T-helper 17 cell (primary cell): ENCODE measurements around the gene SZT2. TPM values are rescaled to one million over a fixed set of nuclear protein-coding genes. Genes with fewer than 3 reads are reported as not detected.
"Not testable (repeated sequence)": the region's sequence is repeated elsewhere in the genome, so short reads cannot be mapped to it uniquely, and the experiment has no call there.

Source experiments
- ATAC-seq: fragments of 150-1000 bp; cut with Tn5 transposase; 2 replicates; pipeline ENCODE4 v1.10.0; 2021; ENCODE audit warnings: mild to moderate bottlenecking, moderate library complexity
- DNase-seq, 3 donors: peaks; one replicate each; pipeline versions ENCODE4 v3.0.0 to v3.0.0-alpha.2; 2020 to 2021
- H3K9me3 ChIP-seq: one replicate; pipeline ENCODE4 v1.7.0; 2013; ENCODE audit warnings: low read length, mild to moderate bottlenecking; ENCODE audit not compliant: control insufficient read depth, poor library complexity, severe bottlenecking
- H3K27ac Mint-ChIP-seq: one replicate; pipeline ENCODE4 v1.8.0; 2022; ENCODE audit warnings: mild to moderate bottlenecking, moderate library complexity, mixed read lengths
- H3K27me3 Mint-ChIP-seq: one replicate; pipeline ENCODE4 v1.8.0; 2022; ENCODE audit warnings: mixed read lengths
- H3K36me3 Mint-ChIP-seq: one replicate; pipeline ENCODE4 v1.8.0; 2022; ENCODE audit warnings: low read depth, mixed read lengths
- H3K4me1 Mint-ChIP-seq: one replicate; pipeline ENCODE4 v1.8.0; 2022; ENCODE audit warnings: mild to moderate bottlenecking, mixed read lengths
- H3K4me3 Mint-ChIP-seq: one replicate; pipeline ENCODE4 v1.8.0; 2022; ENCODE audit warnings: mild to moderate bottlenecking, moderate library complexity, mixed read lengths
- total RNA-seq, 4 donors: library from RNA in 2 of 4; stranded (reverse) in 2 of 4; gene quantifications; one replicate each; pipeline ENCODE4 v1.2.3 and lab custom pipeline; 2022 to 2026

The SZT2 gene
- total RNA-seq, 2 donors from 2014 or later: 87.0 to 92.1 TPM

DNA sequence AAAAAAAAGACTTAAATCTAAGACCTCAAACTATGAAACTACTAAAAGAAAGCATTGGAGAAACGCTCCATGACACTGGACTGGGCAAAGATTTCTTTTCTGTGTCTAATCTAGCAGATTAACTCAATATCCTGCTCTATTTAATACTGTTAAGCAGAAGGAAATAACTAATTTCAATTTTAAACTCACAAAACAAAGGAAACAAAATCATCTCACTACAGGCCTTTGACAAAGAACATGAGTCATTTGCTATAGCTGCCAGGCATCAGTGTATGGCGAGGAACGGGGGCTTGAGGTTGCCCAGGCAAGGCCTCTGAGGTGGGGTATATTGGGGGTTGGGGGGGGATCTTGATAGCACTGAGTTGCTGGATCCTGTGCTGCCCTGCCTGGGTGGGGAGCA, 20.9 kb downstream of the SZT2 start:
- DNase-seq: no peak
- Mint-ChIP-seq H3K36me3 (peaks cover 13% of the 10 kb centered on the region), H3K27ac (no peak overlapping the region), H3K4me1 (peaks cover 21% of the 10 kb centered on the region), H3K27me3 (no peaks in the 10 kb centered on the region), H3K4me3 (no peak overlapping the region)
- ATAC-seq: no peak
- H3K9me3 ChIP-seq: no peaks in the 10 kb centered on the region

- not testable (repeated sequence) for H3K36me3 Mint-ChIP-seq, H3K9me3 ChIP-seq, H3K27me3 Mint-ChIP-seq, DNase-seq, H3K4me3 Mint-ChIP-seq, ATAC-seq
- H3K27ac Mint-ChIP-seq: peak overlapping the region; percentile 74
- H3K4me1 Mint-ChIP-seq: peaks cover 13% of the 10 kb centered on the region
These were observed 23.7 kb downstream of the SZT2 start for GRCh38 chr1:43413426-43413825.

GRCh38 chr1:43414634-43415223, 25.0 kb downstream of the SZT2 start:
- ATAC-seq: peak; percentile 89
- peak overlapping the region; percentile 86 for H3K27ac Mint-ChIP-seq
- H3K27me3 Mint-ChIP-seq: no peaks in the 10 kb centered on the region
- H3K4me1 Mint-ChIP-seq: peaks cover 9% of the 10 kb centered on the region
- no peaks in the 10 kb centered on the region for H3K9me3 ChIP-seq
- H3K36me3 Mint-ChIP-seq: peaks cover 5% of the 10 kb centered on the region
- peak; percentile 34 to 54 (median 37) for DNase-seq
- H3K4me3 Mint-ChIP-seq: no peak overlapping the region

DNA sequence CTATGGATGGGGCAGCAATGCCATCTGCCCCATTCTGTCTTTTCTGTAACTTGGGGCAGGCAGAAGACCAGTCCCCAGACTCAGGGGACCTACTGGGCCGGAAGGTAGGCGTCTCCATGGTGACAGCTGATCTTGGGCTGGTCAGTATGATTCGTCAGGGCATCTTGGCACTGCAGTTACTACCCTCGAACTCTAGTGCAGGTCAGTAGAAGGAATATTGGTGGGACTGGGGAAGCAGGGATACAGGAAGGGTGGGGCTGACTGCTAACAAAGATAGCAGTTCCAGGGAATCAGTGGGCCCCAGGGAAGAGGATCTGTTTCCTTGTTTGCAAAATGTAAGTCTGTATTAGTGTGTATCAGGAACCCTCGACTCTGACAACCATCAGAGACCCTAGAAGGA, 26.2 kb downstream of the SZT2 start:
- no peak for ATAC-seq
- no peak overlapping the region for H3K4me3 Mint-ChIP-seq
- H3K9me3 ChIP-seq: no peaks in the 10 kb centered on the region
- H3K27me3 Mint-ChIP-seq: no peaks in the 10 kb centered on the region
- peaks cover 6% of the 10 kb centered on the region for H3K36me3 Mint-ChIP-seq
- peaks cover 7% of the 10 kb centered on the region for H3K4me1 Mint-ChIP-seq
- no peak overlapping the region for H3K27ac Mint-ChIP-seq
- DNase-seq: no peak

DNA sequence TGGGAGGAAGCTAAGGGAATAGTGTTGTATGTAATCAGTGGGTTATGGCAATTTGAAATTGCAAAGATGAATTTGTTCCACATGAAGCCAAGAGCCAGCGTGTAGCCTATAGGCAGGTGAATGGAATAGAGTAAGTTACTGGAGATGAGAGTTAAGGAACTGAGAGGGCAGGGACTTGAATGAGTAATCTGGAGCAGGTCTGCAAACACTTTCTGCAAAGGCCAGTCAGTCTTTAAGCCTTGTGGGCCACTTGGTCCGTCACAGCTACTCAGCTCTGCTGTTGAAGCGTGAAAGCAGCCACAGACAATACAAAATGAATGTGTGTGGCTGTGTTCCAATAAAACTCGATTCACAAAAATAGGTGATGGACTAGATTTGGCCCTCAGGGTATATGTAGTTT, 29.2 kb downstream of the SZT2 start:
- Mint-ChIP-seq H3K27me3 (no peaks in the 10 kb centered on the region), H3K4me3 (no peak overlapping the region)

GRCh38 chr1:43419627-43420425, 30.1 kb downstream of the SZT2 start:
- ATAC-seq (no peak), DNase-seq (no peak)
- Mint-ChIP-seq H3K27me3 (no peaks in the 10 kb centered on the region), H3K36me3 (peaks cover 11% of the 10 kb centered on the region), H3K4me1 (peaks cover 7% of the 10 kb centered on the region), H3K27ac (no peak overlapping the region), H3K4me3 (no peak overlapping the region)
- H3K9me3 ChIP-seq: no peaks in the 10 kb centered on the region

More for the DNA sequence above, 29.2 kb downstream of the SZT2 start:
- DNase-seq: no peak
- H3K9me3 ChIP-seq: no peaks in the 10 kb centered on the region
- Mint-ChIP-seq H3K36me3 (peaks cover 13% of the 10 kb centered on the region), H3K27ac (no peak overlapping the region), H3K4me1 (peaks cover 11% of the 10 kb centered on the region)
- no peak for ATAC-seq

- peaks cover 4% of the 10 kb centered on the region for H3K4me1 Mint-ChIP-seq
- DNase-seq (no peak), ATAC-seq (no peak)
- no peaks in the 10 kb centered on the region for H3K9me3 ChIP-seq
- H3K27ac Mint-ChIP-seq: no peak overlapping the region
- peaks cover 11% of the 10 kb centered on the region for H3K36me3 Mint-ChIP-seq
- H3K4me3 Mint-ChIP-seq: no peak overlapping the region
- no peaks in the 10 kb centered on the region for H3K27me3 Mint-ChIP-seq
These were observed 31.2 kb downstream of the SZT2 start for GRCh38 chr1:43420874-43421273.

GRCh38 chr1:43421396-43421795, 31.7 kb downstream of the SZT2 start:
- Mint-ChIP-seq H3K36me3 (peaks cover 11% of the 10 kb centered on the region), H3K27ac (no peak overlapping the region), H3K4me3 (no peak overlapping the region), H3K27me3 (no peaks in the 10 kb centered on the region), H3K4me1 (peaks cover 4% of the 10 kb centered on the region)
- H3K9me3 ChIP-seq: no peaks in the 10 kb centered on the region
- ATAC-seq: no peak
- DNase-seq: no peak

GRCh38 chr1:43421976-43422750, 32.5 kb downstream of the SZT2 start:
- Mint-ChIP-seq H3K27ac (peak overlapping the region; percentile 80), H3K4me3 (no peak overlapping the region), H3K36me3 (peaks cover 15% of the 10 kb centered on the region), H3K4me1 (peaks cover 6% of the 10 kb centered on the region), H3K27me3 (no peaks in the 10 kb centered on the region)
- no peak for ATAC-seq
- H3K9me3 ChIP-seq: no peaks in the 10 kb centered on the region
- no peak for DNase-seq

GRCh38 chr1:43422995-43423671, 33.4 kb downstream of the SZT2 start:
- H3K36me3 Mint-ChIP-seq: peaks cover 15% of the 10 kb centered on the region
- peaks cover 6% of the 10 kb centered on the region for H3K4me1 Mint-ChIP-seq
- no peaks in the 10 kb centered on the region for H3K27me3 Mint-ChIP-seq
- DNase-seq (no peak), ATAC-seq (no peak)
- H3K4me3 Mint-ChIP-seq: peak overlapping the region; percentile 67
- H3K27ac Mint-ChIP-seq: peak overlapping the region; percentile 80
- no peaks in the 10 kb centered on the region for H3K9me3 ChIP-seq

GRCh38 chr1:43423672-43424550, 34.2 kb downstream of the SZT2 start:
- Mint-ChIP-seq H3K27me3 (no peaks in the 10 kb centered on the region), H3K36me3 (peaks cover 15% of the 10 kb centered on the region), H3K4me1 (peaks cover 6% of the 10 kb centered on the region), H3K4me3 (peak overlapping the region; percentile 67), H3K27ac (no peak overlapping the region)
- DNase-seq (no peak), ATAC-seq (no peak)
- H3K9me3 ChIP-seq: no peaks in the 10 kb centered on the region

GRCh38 chr1:43425045-43425444, 35.3 kb downstream of the SZT2 start:
- no peaks in the 10 kb centered on the region for H3K9me3 ChIP-seq
- H3K4me1 Mint-ChIP-seq: peaks cover 6% of the 10 kb centered on the region
- ATAC-seq: no peak
- peaks cover 15% of the 10 kb centered on the region for H3K36me3 Mint-ChIP-seq
- no peak for DNase-seq
- no peaks in the 10 kb centered on the region for H3K27me3 Mint-ChIP-seq
- no peak overlapping the region for H3K4me3 Mint-ChIP-seq
- no peak overlapping the region for H3K27ac Mint-ChIP-seq
